HG03045 (cell line): ENCODE data around the gene ST6GALNAC3.
"Not testable (repeated sequence)": the region's sequence is repeated elsewhere in the genome, so short reads cannot be mapped to it uniquely, and the experiment has no call there.

ENCODE experiments used
- ATAC-seq: cut with Tn5 transposase; IDR thresholded peaks from one replicate; pipeline ENCODE4 v1.9.1; 2021; ENCODE audit warnings: mild to moderate bottlenecking, moderate library complexity; ENCODE audit not compliant: unreplicated experiment

ST6GALNAC3 gene

DNA sequence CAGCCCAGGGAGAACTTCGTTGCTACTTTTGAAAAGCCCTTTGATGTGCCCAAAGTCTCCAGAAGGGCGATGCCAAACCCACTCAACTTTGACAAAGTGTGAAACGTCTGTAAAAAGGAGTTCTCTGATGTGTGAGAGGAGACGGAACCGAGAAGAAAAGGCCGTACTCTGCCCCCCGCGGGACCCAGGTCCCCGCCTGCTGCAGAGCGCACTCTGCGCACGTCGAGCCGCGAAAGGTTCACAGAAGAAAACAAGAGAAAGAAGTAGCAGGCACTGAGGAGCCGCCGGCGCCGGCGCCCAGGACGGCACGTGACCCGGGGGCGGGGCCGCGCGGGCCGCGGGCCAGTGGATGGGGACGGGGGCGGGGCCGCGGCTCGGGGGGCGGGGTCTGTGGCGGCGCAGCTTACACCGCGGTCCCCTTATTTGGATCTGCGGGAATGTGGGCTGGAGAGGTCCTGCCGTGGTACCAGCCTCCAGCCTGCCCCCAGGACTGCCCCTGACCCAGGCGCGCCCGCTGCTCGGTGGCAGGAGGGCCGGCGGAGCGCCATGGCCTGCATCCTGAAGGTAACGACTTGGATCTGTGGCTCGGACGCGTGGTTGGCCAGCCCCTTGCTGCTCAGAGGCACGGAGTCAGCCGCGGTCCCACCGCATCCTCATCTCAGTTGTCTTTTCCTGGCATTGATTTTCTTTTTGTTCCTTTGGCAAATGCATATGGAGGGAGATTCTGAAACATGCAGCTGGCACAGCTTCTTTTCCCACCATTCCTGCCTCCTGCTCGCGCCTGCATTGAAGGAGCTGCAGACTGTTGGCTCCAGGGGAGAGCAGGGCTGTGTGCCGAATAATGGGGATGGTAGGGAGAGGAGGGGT lies at the start of gene ST6GALNAC3:
TSS of gene ST6GALNAC3 (plus strand) at position 426 of the 867 bp plus-strand sequence.
- ATAC-seq, result peak; percentile 91

DNA sequence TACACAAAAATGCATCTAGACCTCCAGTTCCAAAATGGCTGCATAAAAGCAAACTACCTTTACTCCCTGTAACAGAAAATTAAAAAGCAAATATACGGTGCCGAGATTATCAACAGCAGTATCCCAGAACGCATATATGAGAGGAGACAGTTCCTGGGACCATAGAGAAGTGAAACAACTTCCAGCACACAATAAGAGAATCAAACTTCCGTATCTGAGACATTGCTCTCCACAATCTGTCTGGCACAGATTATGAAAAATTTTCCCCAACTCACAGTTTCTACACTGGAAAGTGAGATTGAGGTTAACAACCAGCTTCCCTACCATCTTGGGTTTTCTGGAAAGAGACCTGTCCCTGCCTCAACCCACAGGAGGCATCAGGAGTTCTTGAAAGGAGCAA lies 47.2 kb upstream of the ST6GALNAC3 start:
- ATAC-seq, result no peak

DNA sequence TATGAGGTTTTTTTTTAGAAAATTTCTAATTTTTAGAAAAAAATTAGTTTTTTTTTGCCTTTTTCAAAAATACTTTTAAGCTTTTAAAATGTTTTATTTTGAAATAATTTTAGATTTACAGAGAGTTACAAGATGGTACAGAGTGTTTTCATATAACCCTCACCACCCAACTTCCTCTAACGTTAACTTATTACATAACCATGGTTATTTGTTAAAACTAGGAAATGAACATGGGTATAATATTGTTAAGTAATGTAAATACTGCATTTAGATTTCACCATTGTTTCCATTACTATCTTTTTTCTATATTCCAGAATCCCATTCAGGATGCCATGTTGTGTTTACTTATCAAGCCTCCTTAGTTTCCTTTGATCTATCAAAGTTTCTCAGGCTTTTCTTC lies 45.2 kb upstream of the ST6GALNAC3 start:
- no peak for ATAC-seq

DNA sequence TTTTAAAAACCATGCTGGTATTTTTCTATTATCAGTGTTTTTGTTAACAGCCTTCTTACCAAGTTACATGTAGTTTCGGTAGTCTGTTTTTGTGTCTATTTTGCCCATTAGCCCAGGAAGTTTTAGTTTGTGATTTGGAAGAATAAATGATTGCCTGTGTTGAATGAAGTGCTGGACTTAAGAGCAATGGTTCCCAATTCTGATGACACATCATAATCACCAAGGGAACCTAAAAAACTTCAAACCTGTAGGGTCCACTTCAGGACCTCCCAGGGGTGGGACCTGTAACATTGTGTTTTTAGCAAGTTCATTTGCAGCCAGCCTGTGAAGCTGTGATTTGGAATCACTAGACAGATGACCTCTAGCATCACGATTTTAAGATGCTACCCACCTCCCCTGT lies 43.0 kb upstream of the ST6GALNAC3 start:
- no peak for ATAC-seq

DNA sequence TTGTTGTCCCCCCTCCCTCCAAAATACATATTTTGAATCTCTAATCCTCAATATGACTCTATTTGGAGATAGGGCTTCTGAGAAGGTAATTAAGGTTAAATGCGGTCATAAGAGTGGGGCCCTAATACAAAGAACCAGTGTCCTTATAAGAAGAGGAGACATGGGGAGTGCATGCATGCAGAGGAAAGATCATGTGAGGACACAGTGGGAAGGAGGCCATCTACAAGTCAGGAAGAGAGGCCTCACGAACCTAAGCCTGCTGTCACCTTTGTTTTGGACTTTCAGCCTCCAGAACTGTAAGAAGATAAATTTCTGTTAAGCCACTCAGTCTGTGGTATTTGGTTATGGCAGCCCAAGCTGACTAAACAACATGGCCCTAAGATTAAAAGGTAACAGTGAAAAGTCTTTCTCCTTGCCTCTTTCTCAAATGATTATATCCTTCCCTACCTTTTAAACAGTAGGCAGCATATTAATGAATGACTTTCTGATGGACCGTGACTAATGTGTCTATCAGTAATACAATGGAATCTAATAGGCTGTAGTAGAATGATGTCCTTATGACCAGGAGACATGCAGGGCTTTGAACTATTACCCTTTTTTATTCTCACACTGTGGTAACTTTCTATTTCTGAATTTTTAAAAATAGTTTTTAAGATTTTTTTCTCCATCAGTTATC lies 40.6 kb upstream of the ST6GALNAC3 start:
- ATAC-seq, result no peak

DNA sequence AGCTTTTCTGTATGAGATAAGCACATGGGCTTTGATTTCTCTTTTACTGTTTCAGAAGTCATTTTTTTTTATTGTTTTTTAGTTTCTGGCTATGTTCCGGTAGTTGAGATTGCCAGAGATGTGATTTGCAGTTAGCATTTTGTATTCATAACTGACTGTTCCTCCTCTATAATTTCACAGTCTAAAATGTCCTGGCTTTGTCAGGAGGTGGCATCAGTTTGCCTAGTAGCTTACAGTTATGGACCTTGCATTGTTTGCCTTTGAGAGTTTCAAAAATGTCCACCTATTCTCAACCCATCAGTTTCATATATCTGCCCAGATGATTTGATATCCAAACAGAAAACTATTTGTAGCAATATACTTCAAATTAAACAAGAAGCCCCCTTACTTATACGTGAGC lies 39.5 kb upstream of the ST6GALNAC3 start:
- no peak for ATAC-seq

DNA sequence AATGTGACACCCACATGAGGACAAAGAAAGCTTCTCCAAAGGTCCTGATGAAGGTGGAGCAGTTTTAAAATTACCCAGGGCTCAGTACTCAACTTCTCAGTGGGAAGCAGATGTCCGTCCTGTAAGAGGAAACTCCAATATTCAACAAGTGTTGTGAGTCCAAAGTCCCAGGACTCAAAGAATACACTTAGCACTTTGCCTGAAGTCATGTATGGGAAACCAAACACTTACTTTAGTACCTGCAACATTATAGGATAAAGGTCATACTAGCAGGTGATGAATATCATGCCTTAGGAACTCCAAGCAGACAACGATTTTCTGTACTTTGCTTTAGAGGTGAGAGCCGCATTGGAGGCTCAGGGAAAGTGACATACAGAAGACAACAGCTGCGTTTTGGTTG lies 37.2 kb upstream of the ST6GALNAC3 start:
- no peak for ATAC-seq

DNA sequence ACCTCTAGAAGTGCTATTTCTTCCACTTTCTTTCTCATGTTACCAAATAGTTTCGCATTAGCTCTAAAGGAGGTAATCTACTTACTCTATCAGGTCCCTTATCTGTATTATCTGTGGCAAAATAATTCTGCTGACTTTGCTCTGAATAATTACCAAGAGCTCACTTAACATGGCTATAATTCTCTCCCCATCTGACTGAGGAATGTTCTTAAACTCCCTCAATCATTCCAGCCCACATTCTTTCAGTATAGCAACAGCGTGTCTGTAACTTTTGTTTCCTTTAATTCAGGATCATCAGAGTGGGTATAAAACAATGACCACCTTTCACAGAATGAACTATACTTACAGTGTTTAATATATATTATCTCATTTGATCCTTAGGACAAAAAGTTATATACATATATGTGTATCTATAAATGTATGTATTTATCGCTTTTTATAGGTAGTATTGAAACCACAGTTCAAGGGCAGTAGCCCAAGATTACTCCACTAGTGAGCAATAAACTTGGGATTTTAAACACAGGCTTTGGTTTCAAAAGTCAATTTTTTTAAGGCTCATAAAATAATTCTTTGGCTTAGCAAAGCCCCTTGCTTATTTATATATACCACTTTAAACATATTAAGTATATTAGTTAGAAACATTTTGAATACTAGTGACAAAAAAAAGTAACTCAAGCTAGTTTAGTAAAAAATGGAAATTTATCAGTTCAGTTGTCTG lies 36.1 kb upstream of the ST6GALNAC3 start:
- no peak for ATAC-seq

DNA sequence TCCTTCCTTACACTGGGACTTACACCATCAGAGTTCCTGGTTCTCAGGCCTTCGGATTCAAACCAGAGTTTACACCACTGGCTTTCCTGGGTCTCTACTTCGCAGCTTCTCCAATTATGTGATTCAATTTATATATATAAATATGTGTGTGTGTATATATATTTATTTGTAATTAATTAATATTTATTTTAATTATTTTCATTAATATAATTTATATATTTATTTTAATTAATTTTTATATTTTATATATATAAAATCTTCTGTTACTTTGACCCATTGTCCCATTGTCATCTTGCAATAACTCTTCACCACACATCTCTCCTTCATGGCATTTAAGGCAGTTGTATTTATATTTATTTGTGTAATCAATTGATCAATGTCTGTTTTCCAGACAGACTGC lies 28.4 kb upstream of the ST6GALNAC3 start:
- no peak for ATAC-seq

DNA sequence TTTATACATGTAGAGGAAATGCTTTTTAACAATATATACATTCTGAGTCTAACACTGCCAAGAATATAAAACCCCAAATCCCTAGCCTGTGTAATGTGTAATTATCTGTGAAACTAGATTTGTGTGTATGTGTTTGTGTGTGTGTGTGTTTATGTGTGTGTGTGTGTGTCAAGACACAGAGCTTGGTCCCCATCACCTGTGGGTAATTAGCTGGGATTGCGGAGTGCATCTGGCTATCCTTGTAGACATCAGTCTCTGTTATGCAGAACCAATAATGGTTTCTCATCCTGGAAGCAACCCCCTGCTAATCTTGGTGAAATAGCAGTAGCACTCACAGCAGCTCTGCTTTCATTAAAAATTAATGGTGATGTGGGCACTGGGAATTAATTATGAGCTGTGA lies 26.3 kb upstream of the ST6GALNAC3 start:
- no peak for ATAC-seq

DNA sequence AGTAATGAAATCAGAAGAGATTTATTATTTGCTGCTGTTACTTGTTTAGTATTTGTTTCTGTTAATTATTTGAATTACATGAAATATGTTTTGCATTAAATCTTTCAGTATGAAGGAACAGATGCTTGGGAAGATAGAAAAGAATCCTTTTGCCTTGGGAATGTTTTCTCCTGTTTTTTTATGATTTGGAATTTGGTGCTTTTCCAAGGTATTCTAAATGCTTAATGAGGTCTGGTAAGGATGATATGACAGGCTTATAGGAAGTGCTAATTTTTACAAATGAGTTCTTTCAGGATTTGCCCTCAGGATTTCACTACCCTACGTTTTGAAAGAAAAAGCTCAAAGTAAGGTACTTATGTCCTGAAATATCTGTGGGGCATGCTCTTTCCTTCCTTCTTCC lies 25.6 kb upstream of the ST6GALNAC3 start:
- no peak for ATAC-seq

DNA sequence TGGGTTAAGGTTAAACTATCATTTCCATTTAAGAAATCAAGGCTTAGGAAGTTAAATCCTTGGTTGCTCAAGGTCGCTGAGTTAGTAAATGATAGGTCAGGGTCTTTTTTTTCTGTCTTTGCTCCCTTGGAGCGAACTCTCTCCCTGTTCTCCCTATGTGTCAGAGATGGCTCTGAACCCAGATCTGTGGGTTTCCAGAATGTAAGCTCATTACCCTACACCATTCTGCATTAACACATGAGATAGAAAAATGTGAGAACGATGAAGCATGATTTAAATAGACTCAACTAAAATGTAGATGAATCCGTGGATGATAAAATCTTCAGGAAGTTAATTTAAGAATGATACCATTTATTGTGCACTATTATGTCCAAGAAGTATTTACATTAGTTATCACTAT lies 25.0 kb upstream of the ST6GALNAC3 start:
- ATAC-seq, result no peak

DNA sequence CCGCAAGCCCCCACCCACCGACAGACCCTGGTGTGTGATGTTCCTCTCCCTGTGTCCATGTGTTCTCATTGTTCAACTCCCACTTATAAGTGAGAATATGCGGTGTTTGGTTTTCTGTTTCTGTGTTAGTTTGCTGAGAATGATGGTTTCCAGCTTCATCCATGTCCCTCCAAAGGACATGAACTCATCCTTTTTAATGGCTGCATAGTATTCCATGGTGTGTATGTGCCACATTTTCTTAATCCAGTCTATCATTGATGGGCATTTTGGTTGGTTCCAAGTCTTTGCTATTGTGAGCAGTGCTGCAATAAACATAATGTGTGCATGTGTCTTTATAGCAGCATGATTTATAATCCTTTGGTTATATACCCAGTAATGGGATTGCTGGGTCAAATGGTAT lies 24.5 kb upstream of the ST6GALNAC3 start:
- ATAC-seq, result not testable (repeated sequence)

DNA sequence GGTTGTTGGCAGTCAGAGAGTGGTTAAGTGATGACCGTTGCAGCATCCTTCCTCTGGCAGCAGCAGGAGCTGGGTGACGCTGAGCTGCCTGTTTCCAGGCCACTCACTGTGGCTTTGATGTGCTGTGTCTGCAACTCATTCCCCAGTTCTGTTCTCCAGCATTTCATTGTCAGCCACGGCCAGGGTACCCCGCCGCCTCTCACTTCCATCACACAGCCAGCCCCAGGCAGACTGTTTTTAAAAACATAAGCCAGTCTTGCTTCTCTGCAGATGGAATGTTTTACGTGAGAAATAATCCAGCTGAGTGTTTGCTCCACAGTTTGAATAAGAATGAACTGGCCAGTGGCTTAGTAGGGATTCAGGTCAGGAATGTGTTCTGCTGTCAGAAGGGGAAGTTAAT lies 21.5 kb upstream of the ST6GALNAC3 start:
- no peak for ATAC-seq

DNA sequence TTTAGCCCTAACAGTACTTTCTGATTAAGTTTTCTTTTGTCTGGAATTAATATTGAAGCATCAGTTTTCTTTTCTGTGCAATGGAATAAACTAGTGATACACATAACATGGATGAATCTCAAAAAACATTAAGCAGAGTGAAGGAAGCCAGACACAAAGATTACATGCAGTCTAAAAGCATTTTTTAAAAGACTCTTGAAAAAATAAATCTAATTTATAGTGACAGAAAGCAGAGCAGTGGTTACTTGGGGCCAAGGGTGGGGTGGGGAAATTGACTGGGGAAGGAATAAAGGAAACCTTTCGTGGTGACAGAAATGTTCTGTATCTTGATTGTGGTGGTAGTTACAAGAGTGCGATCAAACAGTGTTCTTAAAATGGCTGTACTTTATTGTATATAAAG lies 20.2 kb upstream of the ST6GALNAC3 start:
- ATAC-seq, result no peak

DNA sequence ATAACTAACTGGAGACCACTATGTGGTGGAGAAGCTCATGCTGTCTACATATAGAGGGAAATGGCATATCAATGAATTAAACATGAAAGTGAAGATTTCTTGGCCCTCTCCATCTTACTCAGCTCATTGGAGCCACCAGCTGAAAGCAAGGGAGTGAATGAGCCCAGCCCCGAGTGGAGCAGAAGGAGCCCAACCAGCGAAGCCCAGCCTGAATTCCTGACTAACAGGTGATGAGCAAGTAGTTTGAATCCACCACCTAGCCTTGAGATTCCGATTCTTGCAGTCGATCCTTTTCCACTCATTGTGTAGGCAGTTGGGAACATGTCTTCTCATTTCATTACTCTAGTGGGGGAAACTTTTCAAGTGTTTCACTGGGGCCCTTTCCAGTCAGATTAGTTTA lies 18.6 kb upstream of the ST6GALNAC3 start:
- ATAC-seq, result no peak

DNA sequence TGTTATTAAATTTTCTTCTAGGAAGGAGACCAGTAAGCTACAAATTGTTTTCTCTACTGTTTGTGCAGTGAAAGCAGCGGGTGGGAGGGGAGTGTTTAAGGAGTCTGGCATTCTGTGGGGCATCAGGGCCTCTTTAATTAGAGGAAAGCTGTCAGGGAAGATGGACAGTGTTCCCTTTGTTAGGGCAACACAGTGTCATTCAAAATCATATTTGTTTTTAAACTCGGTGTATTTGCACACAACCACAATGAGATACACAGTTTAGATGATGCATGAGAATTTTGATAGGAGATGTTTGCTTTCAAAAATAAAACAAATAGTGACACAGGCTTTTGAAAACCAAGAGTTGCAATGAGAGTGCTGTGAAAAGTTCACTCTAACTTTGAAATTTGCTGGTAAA lies 15.1 kb upstream of the ST6GALNAC3 start:
- no peak for ATAC-seq

DNA sequence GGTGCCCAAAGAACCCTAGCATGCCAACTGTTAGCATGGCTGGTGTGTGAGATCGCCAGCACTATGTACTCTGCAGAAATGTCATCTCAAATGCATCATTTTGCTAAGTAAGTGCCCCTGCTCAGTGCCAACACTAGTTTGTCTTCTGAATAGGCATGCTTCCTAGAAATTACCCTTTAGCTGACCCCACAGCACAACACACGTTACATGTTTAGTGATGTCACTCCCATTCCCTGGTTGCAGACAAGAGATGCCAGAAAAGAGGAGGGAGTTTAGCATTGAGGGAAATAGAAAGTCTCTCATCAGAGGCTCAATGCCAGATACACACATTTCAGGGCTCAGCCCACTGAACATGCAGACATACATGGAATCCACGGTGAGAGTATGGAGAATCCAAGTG lies 9.3 kb upstream of the ST6GALNAC3 start:
- ATAC-seq, result no peak

DNA sequence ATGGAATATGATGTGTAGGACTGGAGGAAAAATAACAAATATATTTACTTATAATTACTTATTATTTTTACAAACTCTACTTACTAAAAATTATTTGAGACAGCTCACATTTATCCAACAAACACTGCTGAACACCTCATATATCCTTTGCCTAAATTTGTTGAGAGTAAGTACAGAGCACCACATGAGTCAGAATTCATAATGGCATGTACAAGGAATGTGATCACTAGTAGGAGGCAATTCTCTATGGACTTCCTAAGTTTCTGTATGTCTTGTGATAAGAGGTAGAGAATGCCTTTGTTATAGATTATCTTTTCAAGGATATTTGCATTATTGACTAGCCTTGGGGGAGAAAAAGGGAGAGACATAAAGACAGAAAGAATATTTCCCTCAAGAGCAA lies 8.2 kb upstream of the ST6GALNAC3 start:
- no peak for ATAC-seq

DNA sequence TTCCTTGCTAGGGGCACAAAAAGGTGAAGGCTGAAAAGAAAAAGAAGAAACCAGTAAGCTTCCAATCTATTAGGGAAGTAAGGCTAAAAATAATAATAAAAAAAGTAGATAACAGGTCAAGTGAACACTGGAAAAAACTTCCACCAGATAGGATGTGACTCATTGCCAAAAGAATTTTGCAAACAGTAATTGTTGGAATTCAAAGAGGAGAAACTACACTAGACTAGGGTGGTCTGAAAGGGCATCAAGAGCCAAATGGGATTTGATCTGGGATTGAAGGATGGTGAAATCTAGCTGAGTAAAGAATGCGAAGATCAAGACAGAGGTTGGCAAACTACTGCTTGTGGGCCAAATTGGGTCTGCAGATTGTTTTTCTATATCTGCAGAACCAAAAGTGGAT lies 6.0 kb upstream of the ST6GALNAC3 start:
- no peak for ATAC-seq

DNA sequence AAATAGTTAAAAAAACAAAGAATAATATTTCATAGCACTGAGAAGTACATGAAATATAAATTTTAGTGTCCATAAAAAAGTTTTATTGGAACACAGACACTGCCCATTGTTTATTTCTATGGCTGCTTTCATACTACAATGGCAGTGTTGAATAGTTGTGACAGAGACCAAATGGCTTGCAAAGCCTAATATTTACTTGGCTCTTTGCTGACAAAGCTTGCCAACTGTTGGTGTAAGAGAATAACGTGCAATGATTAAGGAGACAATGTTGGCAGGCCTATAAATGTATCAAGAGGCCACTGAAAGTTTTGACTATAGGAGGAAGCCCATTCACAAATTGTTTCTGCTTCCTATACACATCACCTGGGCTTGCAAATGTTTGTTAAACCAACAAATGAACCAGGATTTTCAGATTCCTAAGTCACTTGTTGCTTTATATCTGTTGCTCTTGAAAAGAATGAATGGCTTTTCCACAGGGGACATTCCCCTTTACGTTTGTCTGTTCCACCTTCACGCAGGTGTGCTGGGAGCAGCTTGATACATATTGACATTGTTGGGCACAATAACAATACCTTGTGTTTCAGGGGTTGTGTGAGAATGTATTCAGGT lies 5.5 kb upstream of the ST6GALNAC3 start:
- no peak for ATAC-seq
